ENCODE measurements around the gene JSRP1.
A peak's percentile ranks its signal among the peaks of the same experiment; 100 is the strongest.

JSRP1 gene

DNA sequence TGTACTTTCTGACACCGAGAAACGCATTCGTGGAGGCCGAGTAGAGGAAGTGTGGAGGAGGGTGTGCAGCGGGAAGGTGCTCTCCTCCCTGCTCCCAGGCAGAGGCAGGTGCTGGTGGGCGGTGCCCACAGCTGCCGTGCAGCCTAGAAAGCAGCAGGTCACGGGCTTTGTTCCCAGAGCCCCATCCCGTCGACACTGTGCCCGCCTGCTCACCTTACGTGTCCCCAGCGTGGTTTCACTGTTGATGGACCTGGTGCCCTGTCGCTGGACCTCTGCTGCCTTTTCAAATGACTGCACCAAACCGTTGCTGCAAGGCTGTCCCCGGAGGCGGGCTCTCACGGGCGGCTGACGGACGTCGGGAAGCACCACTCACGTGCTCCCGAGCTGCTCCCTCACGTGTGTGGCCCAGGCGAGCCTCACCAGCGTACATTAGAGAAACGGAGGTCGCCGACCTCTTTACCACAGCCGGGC is 40.9 kb downstream of the JSRP1 start:
- Histone ChIP-seq H3K4me1 (ENCODE audit: insufficient read depth, low read length) (no peaks in the 10 kb centered on the region), H3K9me3 (ENCODE audit: insufficient read depth, low read depth, low read length) (no peaks in the 10 kb centered on the region), H3K9ac (ENCODE audit: low read depth, low read length) (no peak overlapping the region), H3K4me3 (ENCODE audit: low read length) (no peak overlapping the region), H3K27me3 (ENCODE audit: insufficient read depth, low read length) (no peaks in the 10 kb centered on the region), H3K36me3 (ENCODE audit: insufficient read depth, low read length) (peaks cover 90% of the 10 kb centered on the region), H3K27ac (ENCODE audit: low read depth, low read length) (no peak overlapping the region)
- 88% methylated on average over 31 of the region's 31 CpGs for WGBS

DNA sequence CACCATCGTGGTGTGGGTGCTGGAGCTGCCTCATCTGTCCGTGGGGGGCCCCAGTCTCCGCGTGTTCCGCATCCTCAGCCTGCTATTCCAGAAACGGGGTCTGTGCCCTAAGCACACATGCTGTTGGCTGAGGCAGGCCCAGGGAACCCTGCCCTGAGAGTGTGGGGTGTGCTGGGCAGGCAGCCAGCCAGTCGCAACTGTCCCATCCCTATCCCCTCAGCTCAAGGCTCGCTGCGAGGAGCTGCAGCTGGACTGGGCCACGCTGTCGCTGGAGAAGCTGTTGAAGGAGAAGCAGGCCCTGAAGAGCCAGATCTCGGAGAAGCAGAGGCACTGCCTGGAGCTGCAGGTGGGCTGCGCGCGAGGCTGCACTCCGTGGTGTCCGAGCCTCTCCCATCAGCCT is 42.0 kb downstream of the JSRP1 start:
- H3K4me3 ChIP-seq (ENCODE audit: low read length): no peak overlapping the region
- H3K9me3 ChIP-seq (ENCODE audit: insufficient read depth, low read depth, low read length): no peaks in the 10 kb centered on the region
- peaks cover 87% of the 10 kb centered on the region for H3K36me3 ChIP-seq (ENCODE audit: insufficient read depth, low read length)
- no peak overlapping the region; the same call in 1 of the 2 replicates for H3K9ac ChIP-seq (ENCODE audit: low read depth, low read length)
- H3K27ac ChIP-seq (ENCODE audit: low read depth, low read length): no peak overlapping the region
- no peaks in the 10 kb centered on the region for H3K4me1 ChIP-seq (ENCODE audit: insufficient read depth, low read length)
- H3K27me3 ChIP-seq (ENCODE audit: insufficient read depth, low read length): no peaks in the 10 kb centered on the region
- 96% methylated on average over 17 of the region's 17 CpGs for WGBS

DNA sequence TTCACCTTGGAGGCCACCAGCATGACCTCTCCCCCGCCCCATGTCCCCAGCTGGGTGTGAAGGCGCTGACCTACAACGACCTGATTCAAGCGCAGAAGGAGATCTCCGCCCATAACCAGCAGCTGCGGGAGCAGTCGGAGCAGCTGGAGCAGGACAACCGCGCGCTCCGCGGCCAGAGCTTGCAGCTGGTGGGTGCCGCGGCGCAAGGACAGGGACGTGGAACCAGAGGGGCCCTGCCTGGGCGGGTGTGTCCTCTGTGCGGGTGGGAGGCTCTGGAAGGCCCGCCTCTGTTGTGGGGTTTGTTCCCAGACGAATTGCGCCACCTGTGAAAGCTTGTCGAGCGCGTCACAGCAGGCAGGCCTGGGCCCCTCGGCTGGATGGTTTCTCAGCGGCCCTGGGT is 42.4 kb downstream of the JSRP1 start:
- peaks cover 85% of the 10 kb centered on the region for H3K36me3 ChIP-seq (ENCODE audit: insufficient read depth, low read length)
- H3K27ac ChIP-seq (ENCODE audit: low read depth, low read length): no peak overlapping the region
- H3K4me3 ChIP-seq (ENCODE audit: low read length): no peak overlapping the region
- H3K27me3 ChIP-seq (ENCODE audit: insufficient read depth, low read length): no peaks in the 10 kb centered on the region
- WGBS: 94% methylated on average over 26 of the region's 26 CpGs
- no peaks in the 10 kb centered on the region for H3K4me1 ChIP-seq (ENCODE audit: insufficient read depth, low read length)
- no peak overlapping the region for H3K9ac ChIP-seq (ENCODE audit: low read depth, low read length)
- no peaks in the 10 kb centered on the region for H3K9me3 ChIP-seq (ENCODE audit: insufficient read depth, low read depth, low read length)

DNA sequence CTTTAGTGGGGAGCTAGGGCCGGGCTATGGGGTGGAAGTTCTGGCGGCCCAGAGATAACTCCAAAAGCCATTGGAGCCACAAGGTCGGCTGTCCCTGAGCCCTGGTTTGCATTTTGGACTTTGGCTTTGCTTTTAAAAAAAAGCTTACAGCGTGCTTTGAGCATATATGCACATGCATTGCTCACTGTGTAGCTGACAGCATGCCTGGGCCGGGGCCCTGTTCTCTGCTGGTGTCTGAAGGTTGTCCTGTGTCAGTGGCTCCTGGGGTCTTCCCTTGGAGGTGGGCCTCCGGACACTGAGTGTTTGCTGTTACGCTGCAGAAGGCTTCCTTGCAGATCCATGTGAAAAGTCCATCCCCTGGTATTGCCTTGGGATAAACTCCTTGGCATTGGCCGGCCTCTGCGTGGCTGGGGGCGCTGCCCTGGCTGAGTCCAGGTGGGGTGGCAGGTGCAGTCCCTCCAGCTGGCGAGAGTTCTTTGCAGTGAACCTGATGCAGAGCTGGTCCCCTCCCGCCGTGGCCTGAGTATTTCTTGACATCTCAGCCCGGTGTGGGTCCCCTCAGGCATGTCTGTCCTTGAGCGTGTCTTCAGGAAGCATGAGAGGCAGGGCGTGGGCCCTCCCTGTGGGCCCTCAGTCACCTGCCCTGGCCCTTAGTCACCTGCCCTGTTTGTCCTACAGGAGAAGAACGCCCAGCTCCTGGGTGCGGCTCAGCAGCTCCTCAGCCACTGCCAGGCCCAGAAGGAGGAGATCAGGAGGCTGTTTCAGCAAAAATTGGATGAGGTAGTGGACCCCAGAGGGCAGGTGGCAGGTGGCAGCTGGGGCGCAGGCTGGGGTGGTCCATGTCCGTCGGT is 43.1 kb downstream of the JSRP1 start:
- no peaks in the 10 kb centered on the region for H3K4me1 ChIP-seq (ENCODE audit: insufficient read depth, low read length)
- H3K36me3 ChIP-seq (ENCODE audit: insufficient read depth, low read length): peaks cover 81% of the 10 kb centered on the region
- 94% methylated on average over 21 of the region's 21 CpGs for WGBS
- no peak overlapping the region for H3K27ac ChIP-seq (ENCODE audit: low read depth, low read length)
- no peak overlapping the region for H3K4me3 ChIP-seq (ENCODE audit: low read length)
- no peaks in the 10 kb centered on the region for H3K27me3 ChIP-seq (ENCODE audit: insufficient read depth, low read length)
- H3K9ac ChIP-seq (ENCODE audit: low read depth, low read length): no peak overlapping the region
- H3K9me3 ChIP-seq (ENCODE audit: insufficient read depth, low read depth, low read length): no peaks in the 10 kb centered on the region

DNA sequence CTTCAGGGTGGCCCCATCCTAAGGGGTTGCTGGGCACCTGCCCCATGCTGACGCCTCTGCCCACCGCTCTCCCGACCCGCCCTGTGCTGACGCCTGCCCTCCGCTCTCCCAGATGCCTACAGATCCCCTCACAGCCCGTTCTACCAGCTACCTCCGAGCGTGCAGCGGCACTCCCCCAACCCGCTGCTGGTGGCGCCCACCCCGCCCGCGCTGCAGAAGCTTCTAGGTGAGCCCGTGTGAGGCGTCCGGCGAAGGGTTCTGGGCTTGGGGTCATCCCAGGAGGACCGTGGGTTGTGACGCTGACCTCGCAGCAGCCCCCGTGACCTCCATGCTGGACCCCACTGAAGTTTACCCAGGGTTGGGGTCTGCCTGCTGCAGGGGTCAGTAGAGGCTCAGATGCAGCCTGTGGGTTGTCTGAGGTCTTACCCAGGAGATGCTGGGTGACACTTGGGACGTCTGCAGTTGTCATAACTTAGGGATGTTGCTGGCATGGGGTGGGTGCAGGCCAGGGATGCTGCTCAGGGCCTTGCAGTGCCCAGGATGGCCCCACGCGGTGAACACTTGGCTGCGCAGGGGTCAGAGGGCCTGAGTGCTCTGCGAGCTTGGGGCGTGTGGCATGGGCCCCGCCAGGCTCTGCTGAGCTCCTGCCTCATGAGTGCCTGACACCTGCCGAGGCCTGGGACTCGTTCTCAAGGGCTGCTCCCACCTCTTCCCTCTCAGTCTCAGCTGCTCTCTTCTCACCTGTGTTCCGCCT is 45.1 kb downstream of the JSRP1 start:
- H3K36me3 ChIP-seq (ENCODE audit: insufficient read depth, low read length): peaks cover 72% of the 10 kb centered on the region
- no peaks in the 10 kb centered on the region for H3K9me3 ChIP-seq (ENCODE audit: insufficient read depth, low read depth, low read length)
- no peaks in the 10 kb centered on the region for H3K4me1 ChIP-seq (ENCODE audit: insufficient read depth, low read length)
- H3K9ac ChIP-seq (ENCODE audit: low read depth, low read length): no peak overlapping the region
- WGBS: 96% methylated on average over 33 of the region's 33 CpGs
- H3K27ac ChIP-seq (ENCODE audit: low read depth, low read length): no peak overlapping the region
- H3K27me3 ChIP-seq (ENCODE audit: insufficient read depth, low read length): no peaks in the 10 kb centered on the region
- H3K4me3 ChIP-seq (ENCODE audit: low read length): no peak overlapping the region

DNA sequence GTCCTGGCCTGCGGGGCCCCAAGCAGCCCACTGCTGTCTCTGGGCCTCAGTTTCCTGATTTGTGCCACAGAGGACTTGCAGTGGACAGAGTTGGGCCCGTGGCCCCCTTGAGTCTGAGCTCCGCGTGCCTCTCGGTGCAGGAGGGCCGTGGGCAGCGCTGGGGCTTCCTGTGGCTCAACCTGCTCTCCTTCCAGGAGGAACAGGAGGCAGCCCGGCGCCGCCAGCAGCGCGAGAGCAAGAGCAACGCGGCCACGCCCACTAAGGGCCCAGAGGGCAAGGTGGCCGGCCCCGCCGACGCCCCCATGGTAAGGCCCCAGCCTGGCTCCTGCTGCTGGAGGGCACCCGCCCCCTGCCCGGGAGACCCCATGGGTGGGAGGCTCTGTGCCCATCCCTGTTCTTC is 46.0 kb downstream of the JSRP1 start:
- Histone ChIP-seq H3K9ac (ENCODE audit: low read depth, low read length) (no peak overlapping the region), H3K4me3 (ENCODE audit: low read length) (no peak overlapping the region), H3K4me1 (ENCODE audit: insufficient read depth, low read length) (no peaks in the 10 kb centered on the region), H3K36me3 (ENCODE audit: insufficient read depth, low read length) (peaks cover 63% of the 10 kb centered on the region), H3K9me3 (ENCODE audit: insufficient read depth, low read depth, low read length) (no peaks in the 10 kb centered on the region), H3K27me3 (ENCODE audit: insufficient read depth, low read length) (no peaks in the 10 kb centered on the region), H3K27ac (ENCODE audit: low read depth, low read length) (no peak overlapping the region)
- 96% methylated on average over 21 of the region's 21 CpGs for WGBS

DNA sequence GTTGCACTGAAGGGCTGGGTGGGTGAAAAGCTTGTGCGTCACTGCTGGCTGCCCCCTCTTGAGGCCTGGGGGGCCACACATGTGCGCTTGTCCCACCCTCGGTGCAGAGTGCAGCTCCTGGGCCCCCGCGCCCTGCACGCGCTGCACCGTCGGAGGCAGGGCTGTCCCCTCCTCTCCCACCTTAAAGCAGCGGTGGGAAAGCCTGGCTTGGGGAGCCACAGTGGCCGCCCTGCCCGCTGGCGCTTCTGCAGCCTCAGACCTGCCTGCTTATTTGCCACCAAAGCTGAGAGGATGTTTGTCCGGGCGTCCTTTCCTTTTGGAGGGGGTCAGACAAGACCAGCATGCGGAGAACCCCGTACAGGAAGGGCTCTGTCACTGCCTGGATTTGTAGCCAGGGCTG is 46.8 kb downstream of the JSRP1 start:
- 96% methylated on average over 17 of the region's 17 CpGs for WGBS
- Histone ChIP-seq H3K27me3 (ENCODE audit: insufficient read depth, low read length) (no peaks in the 10 kb centered on the region), H3K36me3 (ENCODE audit: insufficient read depth, low read length) (peaks cover 57% of the 10 kb centered on the region), H3K9me3 (ENCODE audit: insufficient read depth, low read depth, low read length) (no peaks in the 10 kb centered on the region), H3K27ac (ENCODE audit: low read depth, low read length) (no peak overlapping the region), H3K9ac (ENCODE audit: low read depth, low read length) (no peak overlapping the region), H3K4me1 (ENCODE audit: insufficient read depth, low read length) (no peaks in the 10 kb centered on the region), H3K4me3 (ENCODE audit: low read length) (no peak overlapping the region)

DNA sequence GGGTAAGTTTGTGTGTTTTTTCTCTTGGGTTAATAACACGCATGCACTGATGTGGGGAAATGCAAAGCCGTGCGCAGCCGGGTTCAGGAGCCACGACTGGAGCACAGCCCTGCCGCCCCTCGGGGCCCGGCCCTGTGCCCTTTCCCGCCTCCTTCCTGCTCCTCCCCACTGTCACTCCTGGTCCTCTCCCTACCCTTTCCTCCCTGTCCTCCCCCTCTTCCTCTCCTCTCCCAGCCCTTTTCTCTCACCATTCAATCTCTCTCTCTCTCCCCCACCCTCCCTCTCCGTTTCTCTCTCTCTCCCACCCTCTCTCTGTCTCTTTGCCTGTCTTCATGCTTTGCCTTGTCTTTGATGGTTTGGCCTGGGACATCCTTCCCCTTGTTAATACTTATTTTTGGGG is 47.2 kb downstream of the JSRP1 start:
- H3K27me3 ChIP-seq (ENCODE audit: insufficient read depth, low read length): no peaks in the 10 kb centered on the region
- H3K36me3 ChIP-seq (ENCODE audit: insufficient read depth, low read length): peaks cover 57% of the 10 kb centered on the region
- H3K9ac ChIP-seq (ENCODE audit: low read depth, low read length): no peak overlapping the region
- H3K4me1 ChIP-seq (ENCODE audit: insufficient read depth, low read length): no peaks in the 10 kb centered on the region
- no peak overlapping the region for H3K4me3 ChIP-seq (ENCODE audit: low read length)
- H3K27ac ChIP-seq (ENCODE audit: low read depth, low read length): no peak overlapping the region
- WGBS: 81% methylated on average over 10 of the region's 10 CpGs
- H3K9me3 ChIP-seq (ENCODE audit: insufficient read depth, low read depth, low read length): no peaks in the 10 kb centered on the region

DNA sequence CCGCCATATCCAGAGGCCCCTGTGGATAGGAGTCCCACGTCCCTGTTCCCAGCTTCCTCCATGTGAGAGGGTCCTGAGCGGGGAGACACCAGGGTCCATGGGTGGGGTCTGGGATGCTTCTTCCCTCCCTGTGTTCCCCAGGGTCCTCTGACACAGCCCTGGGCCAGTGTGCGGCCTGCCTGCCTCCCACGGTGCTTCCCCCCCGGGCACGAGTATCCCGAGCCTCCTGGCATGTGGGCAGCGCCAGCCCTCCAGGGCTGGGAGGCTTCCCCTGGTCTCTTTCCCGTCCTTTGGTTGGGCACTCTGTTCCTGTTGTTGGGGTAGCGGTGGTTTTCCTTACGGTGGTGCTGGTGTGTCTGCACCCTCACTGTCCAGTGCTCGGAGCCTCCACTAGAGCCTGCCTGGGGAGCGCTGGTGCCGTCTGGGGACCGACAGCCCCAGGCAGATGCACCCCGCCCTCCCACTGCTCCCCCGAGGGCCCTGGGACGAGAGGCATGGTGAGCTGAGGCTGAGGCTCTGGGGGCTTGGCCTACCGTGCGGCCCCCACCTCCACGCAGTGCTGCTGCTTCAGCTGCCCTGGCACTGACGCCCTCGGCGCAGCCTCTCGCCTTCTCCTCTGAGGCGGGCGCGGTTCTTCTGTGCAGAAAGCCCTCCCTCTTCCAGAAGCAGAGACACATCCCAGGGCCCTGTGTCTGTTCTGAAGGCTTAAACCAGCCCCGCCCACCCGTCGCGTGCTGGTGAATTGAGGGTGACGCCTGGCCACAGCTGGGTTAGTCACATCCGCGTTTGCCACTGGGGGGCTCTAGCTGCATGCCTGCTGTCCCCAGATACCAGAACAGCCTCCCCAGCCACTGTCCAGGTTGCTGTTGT is 48.0 kb downstream of the JSRP1 start:
- Histone ChIP-seq H3K27ac (ENCODE audit: low read depth, low read length) (no peak overlapping the region), H3K27me3 (ENCODE audit: insufficient read depth, low read length) (no peaks in the 10 kb centered on the region), H3K4me1 (ENCODE audit: insufficient read depth, low read length) (no peaks in the 10 kb centered on the region), H3K4me3 (ENCODE audit: low read length) (no peak overlapping the region), H3K9ac (ENCODE audit: low read depth, low read length) (no peak overlapping the region), H3K36me3 (ENCODE audit: insufficient read depth, low read length) (peaks cover 58% of the 10 kb centered on the region), H3K9me3 (ENCODE audit: insufficient read depth, low read depth, low read length) (no peaks in the 10 kb centered on the region)
- WGBS: 77% methylated on average over 36 of the region's 36 CpGs

DNA sequence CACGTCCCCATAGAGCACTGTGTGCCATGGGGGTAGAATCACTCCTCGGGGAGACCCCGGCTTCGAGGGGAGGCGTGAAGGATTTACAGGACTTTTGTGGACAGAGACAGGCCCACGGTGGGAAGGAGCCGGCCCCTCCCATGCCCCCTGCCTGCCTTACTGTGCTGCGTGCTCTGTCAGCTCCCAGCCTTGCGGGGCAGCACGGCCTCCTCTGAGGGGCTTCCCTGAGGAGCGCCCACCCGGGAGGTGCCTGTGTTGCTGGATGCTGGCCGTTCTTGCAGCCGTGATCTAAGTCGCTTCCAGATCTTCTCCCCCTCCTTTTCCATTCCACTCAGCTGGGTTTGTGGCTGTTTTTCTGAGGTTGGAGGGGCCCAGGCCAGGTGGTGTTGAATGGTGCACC is 49.2 kb downstream of the JSRP1 start:
- H3K27ac ChIP-seq (ENCODE audit: low read depth, low read length): no peak overlapping the region
- peaks cover 48% of the 10 kb centered on the region for H3K36me3 ChIP-seq (ENCODE audit: insufficient read depth, low read length)
- H3K9ac ChIP-seq (ENCODE audit: low read depth, low read length): peak overlapping the region; percentile 31; the same call in 1 of the 2 replicates
- H3K4me3 ChIP-seq (ENCODE audit: low read length): no peak overlapping the region
- no peaks in the 10 kb centered on the region for H3K27me3 ChIP-seq (ENCODE audit: insufficient read depth, low read length)
- no peaks in the 10 kb centered on the region for H3K4me1 ChIP-seq (ENCODE audit: insufficient read depth, low read length)
- WGBS: 96% methylated on average over 15 of the region's 15 CpGs
- no peaks in the 10 kb centered on the region for H3K9me3 ChIP-seq (ENCODE audit: insufficient read depth, low read depth, low read length)

DNA sequence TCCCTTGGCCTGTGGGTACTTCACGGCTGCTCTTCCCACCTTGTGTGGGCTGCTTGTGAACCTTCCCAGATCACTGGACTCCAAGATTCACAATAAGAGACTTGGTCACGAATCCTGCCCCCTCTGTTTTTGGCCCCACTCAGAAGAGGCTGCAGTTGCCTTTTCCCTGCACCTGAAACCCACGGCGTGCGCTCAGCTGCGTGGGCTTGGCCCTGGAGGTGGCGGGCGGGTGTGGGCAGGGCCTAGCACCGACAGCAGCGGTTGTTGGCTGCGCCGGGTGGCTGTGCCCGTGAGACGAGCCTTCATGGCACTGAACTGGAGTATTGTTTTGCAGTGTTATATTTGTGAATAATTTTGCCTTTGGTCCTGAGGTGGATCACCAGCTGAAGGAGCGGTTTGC is 53.9 kb downstream of the JSRP1 start:
- Histone ChIP-seq H3K36me3 (ENCODE audit: insufficient read depth, low read length) (peaks cover 32% of the 10 kb centered on the region), H3K9me3 (ENCODE audit: insufficient read depth, low read depth, low read length) (no peaks in the 10 kb centered on the region), H3K4me3 (ENCODE audit: low read length) (no peak overlapping the region), H3K27me3 (ENCODE audit: insufficient read depth, low read length) (no peaks in the 10 kb centered on the region), H3K9ac (ENCODE audit: low read depth, low read length) (no peak overlapping the region), H3K27ac (ENCODE audit: low read depth, low read length) (no peak overlapping the region), H3K4me1 (ENCODE audit: insufficient read depth, low read length) (no peaks in the 10 kb centered on the region)
- WGBS: 96% methylated on average over 15 of the region's 15 CpGs

Measured in HUES64 (cell line).